Cardiac fibroblast (primary cell): Measurements from ENCODE around the gene CXCL11.
A peak's percentile ranks its signal among the peaks of the same experiment; 100 is the strongest.

ENCODE experiments used
- DNase-seq, 2 donors: peaks; one replicate each; pipeline versions ENCODE4 v3.0.0 to v3.0.0-alpha.2; 2010; ENCODE audit warnings: low read depth in 2 of 2
- H3K4me3 ChIP-seq, 2 donors: replicated peaks in 1 of 2; 1 replicate in 1 of 2; 2 replicates in 1 of 2; pipeline ENCODE4 v1.5.1; 2011; ENCODE audit warnings: low read depth in 2 of 2, low read length in 2 of 2, mild to moderate bottlenecking in 2 of 2, moderate library complexity in 1 of 2
- CTCF ChIP-seq: IDR thresholded peaks from one replicate; pipeline ENCODE4 v1.5.1; 2011; ENCODE audit warnings: low read depth, mild to moderate bottlenecking, low read length, inconsistent platforms

The CXCL11 gene

GRCh38 chr4:76022031-76022430 is 13.8 kb downstream of the CXCL11 start:
- DNase-seq = no peak
- H3K4me3 ChIP-seq = no peak overlapping the region
- TF ChIP-seq CTCF = no peak

GRCh38 chr4:76017056-76017686 is 18.7 kb downstream of the CXCL11 start:
- TF ChIP-seq CTCF = no peak
- no peak for DNase-seq
- H3K4me3 ChIP-seq = no peak overlapping the region

- TF ChIP-seq CTCF = no peak
- H3K4me3 ChIP-seq = no peak overlapping the region
- no peak for DNase-seq
Observed at GRCh38 chr4:76016393-76016792, 19.5 kb downstream of the CXCL11 start.

- DNase-seq = no peak
- no peak for TF ChIP-seq CTCF
- H3K4me3 ChIP-seq = no peak overlapping the region
Observed at GRCh38 chr4:76013540-76013939, 22.3 kb downstream of the CXCL11 start.

- TF ChIP-seq CTCF = no peak
- peak in 1 of 2 donors; percentile 70 for DNase-seq
- H3K4me3 ChIP-seq = no peak overlapping the region
Observed at GRCh38 chr4:76012388-76012801, 23.5 kb downstream of the CXCL11 start.

GRCh38 chr4:76011700-76012387 is 24.0 kb downstream of the CXCL11 start:
- peak overlapping the region in 1 of 2 donors; percentile 5 for H3K4me3 ChIP-seq
- DNase-seq = peak; percentile 71 to 86
- no peak for TF ChIP-seq CTCF
